Neutrophil (primary cell): ENCODE data around the gene MAN2B2.

Source experiments
- H3K27ac ChIP-seq: fragments of 200-600 bp; sonication (generic); 2 replicates; pipeline ENCODE4 v1.5.1; 2016; ENCODE audit warnings: mild to moderate bottlenecking, moderate library complexity
- H3K27me3 ChIP-seq: fragments of 200-600 bp; sonication (generic); 2 replicates; pipeline ENCODE4 v1.6.0; 2016; ENCODE audit warnings: mild to moderate bottlenecking
- H3K36me3 ChIP-seq: fragments of 200-600 bp; sonication (generic); 2 replicates; pipeline ENCODE4 v1.5.1; 2017
- H3K4me1 ChIP-seq, 2 experiments: fragments of 200-600 bp in 1 of 2; sonication (generic) in 1 of 2; 1 replicate in 1 of 2; 2 replicates in 1 of 2; pipeline versions ENCODE4 v1.5.1 to v1.6.1; 2013 to 2016; ENCODE audit warnings: low read depth in 1 of 2, low read length in 1 of 2, mild to moderate bottlenecking in 1 of 2, moderate library complexity in 1 of 2; ENCODE audit not compliant: control insufficient read depth in 1 of 2, insufficient read depth in 1 of 2
- H3K4me3 ChIP-seq, 2 experiments: fragments of 200-600 bp in 1 of 2; sonication (generic) in 1 of 2; 1 replicate in 1 of 2; 2 replicates in 1 of 2; pipeline ENCODE4 v1.5.1; 2013 to 2016; ENCODE audit warnings: low read depth in 1 of 2, low read length in 1 of 2, mild to moderate bottlenecking in 1 of 2, moderate library complexity in 1 of 2
- H3K9me3 ChIP-seq: fragments of 200-600 bp; sonication (generic); 2 replicates; pipeline ENCODE4 v1.5.1; 2016
- CTCF ChIP-seq: fragments of 200-600 bp; sonication (generic); IDR thresholded peaks from 2 replicates; pipeline ENCODE4 v1.5.1; 2016; ENCODE audit warnings: antibody characterized with exemption

MAN2B2 gene

GRCh38 chr4:6577409-6577808 is 2.4 kb downstream of the MAN2B2 start:
- Histone ChIP-seq H3K27me3 (peaks cover 20% of the 10 kb centered on the region), H3K4me3 (no peak overlapping the region), H3K9me3 (no peaks in the 10 kb centered on the region), H3K27ac (no peak overlapping the region), H3K4me1 (peaks cover 14 to 22% of the 10 kb centered on the region in 2 experiments), H3K36me3 (peaks cover 60% of the 10 kb centered on the region)
- no peak for TF ChIP-seq CTCF

GRCh38 chr4:6578221-6578620 is 3.2 kb downstream of the MAN2B2 start:
- H3K4me3 ChIP-seq, result no peak overlapping the region
- TF ChIP-seq CTCF, result no peak
- peaks cover 14 to 22% of the 10 kb centered on the region in 2 experiments for H3K4me1 ChIP-seq
- H3K27ac ChIP-seq, result no peak overlapping the region
- H3K27me3 ChIP-seq, result peaks cover 12% of the 10 kb centered on the region
- peaks cover 68% of the 10 kb centered on the region for H3K36me3 ChIP-seq
- no peaks in the 10 kb centered on the region for H3K9me3 ChIP-seq

GRCh38 chr4:6580353-6580752 is 5.4 kb downstream of the MAN2B2 start:
- no peaks in the 10 kb centered on the region for H3K9me3 ChIP-seq
- no peak for TF ChIP-seq CTCF
- H3K27ac ChIP-seq, result no peak overlapping the region
- H3K4me3 ChIP-seq, result no peak overlapping the region
- peaks cover 80% of the 10 kb centered on the region for H3K36me3 ChIP-seq
- peaks cover 7 to 11% of the 10 kb centered on the region in 2 experiments for H3K4me1 ChIP-seq
- H3K27me3 ChIP-seq, result no peaks in the 10 kb centered on the region

GRCh38 chr4:6581566-6582121 is 6.7 kb downstream of the MAN2B2 start:
- Histone ChIP-seq H3K36me3 (peaks cover 89% of the 10 kb centered on the region), H3K4me1 (no peaks in the 10 kb centered on the region), H3K4me3 (no peak overlapping the region), H3K27ac (no peak overlapping the region), H3K9me3 (no peaks in the 10 kb centered on the region), H3K27me3 (no peaks in the 10 kb centered on the region)
- no peak for TF ChIP-seq CTCF

GRCh38 chr4:6582889-6583490 is 8.0 kb downstream of the MAN2B2 start:
- Histone ChIP-seq H3K27ac (no peak overlapping the region), H3K9me3 (no peaks in the 10 kb centered on the region), H3K4me3 (no peak overlapping the region), H3K36me3 (peaks cover 87% of the 10 kb centered on the region), H3K4me1 (no peaks in the 10 kb centered on the region), H3K27me3 (no peaks in the 10 kb centered on the region)
- no peak for TF ChIP-seq CTCF
